ENCODE results near the gene RTL9. TPM values are rescaled to one million over a fixed set of nuclear protein-coding genes. Genes with fewer than 3 reads are reported as not detected.
A peak's percentile ranks its signal among the peaks of the same experiment; 100 is the strongest.

RTL9 gene
- total RNA-seq, 4 donors from 2014 or later, result not detected

DNA sequence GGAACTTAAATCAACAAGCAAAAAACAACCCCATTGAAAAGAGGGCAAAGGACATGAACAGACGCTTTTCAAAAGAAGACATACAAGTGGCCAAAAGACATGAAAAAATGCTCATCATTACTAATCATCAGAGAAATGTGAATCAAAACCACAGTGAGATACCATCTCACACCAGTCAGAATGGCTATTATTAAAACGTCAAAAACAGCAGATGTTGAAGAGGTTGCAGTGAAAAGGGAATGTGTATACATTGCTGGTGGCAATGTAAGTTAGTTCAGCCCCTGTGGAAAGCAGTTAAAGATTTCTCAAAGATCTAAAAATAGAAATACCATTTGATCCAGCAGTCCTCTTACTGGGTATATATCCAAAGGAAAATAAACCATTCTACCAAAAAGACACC, 22.6 kb downstream of the RTL9 start:
- intact Hi-C loops (cut with DNase I), result no loop called here
- Histone ChIP-seq H3K27ac (no peak overlapping the region), H3K27me3 (no peaks in the 10 kb centered on the region), H3K36me3 (no peaks in the 10 kb centered on the region), H3K4me1 (no peaks in the 10 kb centered on the region), H3K9me3 (no peaks in the 10 kb centered on the region), H3K4me3 (no peak overlapping the region)
- WGBS, 2 donors, result 51 to 53% methylated on average over 2 of the region's 2 CpGs
- DNase-seq, result no peak
- no peak for TF ChIP-seq POLR2A (IDR thresholded peaks at IDR 0.05)
- no peak for TF ChIP-seq CTCF (IDR thresholded peaks at IDR 0.05)

- Histone ChIP-seq H3K27me3 (no peaks in the 10 kb centered on the region), H3K36me3 (no peaks in the 10 kb centered on the region), H3K27ac (no peak overlapping the region), H3K9me3 (no peaks in the 10 kb centered on the region), H3K4me3 (no peak overlapping the region), H3K4me1 (no peaks in the 10 kb centered on the region)
- TF ChIP-seq CTCF (IDR thresholded peaks at IDR 0.05) (no peak), POLR2A (IDR thresholded peaks at IDR 0.05) (no peak)
- intact Hi-C loops (cut with DNase I), result no loop called here
- 57 to 59% methylated on average over 2 of the region's 2 CpGs for WGBS, 2 donors
- DNase-seq, result no peak
These were observed 24.8 kb downstream of the RTL9 start for GRCh38 chrX:110383414-110383813.

GRCh38 chrX:110384490-110384889, 25.8 kb downstream of the RTL9 start:
- intact Hi-C loops (cut with DNase I), result no loop called here
- DNase-seq, result no peak
- peaks cover 0 to 6% (median 0%) of the 10 kb centered on the region in 4 donors for H3K27me3 ChIP-seq
- no peaks in the 10 kb centered on the region for H3K36me3 ChIP-seq
- no peaks in the 10 kb centered on the region for H3K4me1 ChIP-seq
- TF ChIP-seq CTCF (IDR thresholded peaks at IDR 0.05), result no peak
- no peak for TF ChIP-seq POLR2A (IDR thresholded peaks at IDR 0.05)
- no peak overlapping the region for H3K4me3 ChIP-seq
- no peaks in the 10 kb centered on the region for H3K9me3 ChIP-seq
- H3K27ac ChIP-seq, result no peak overlapping the region
- 79 to 92% methylated on average over 2 of the region's 2 CpGs for WGBS, 2 donors

- TF ChIP-seq POLR2A (IDR thresholded peaks at IDR 0.05), result no peak
- Histone ChIP-seq H3K27me3 (peaks cover 0 to 6% (median 2%) of the 10 kb centered on the region in 4 donors), H3K36me3 (no peaks in the 10 kb centered on the region), H3K9me3 (no peaks in the 10 kb centered on the region), H3K27ac (no peak overlapping the region), H3K4me1 (peaks cover 0 to 1% (median 0%) of the 10 kb centered on the region in 3 donors), H3K4me3 (no peak overlapping the region)
- intact Hi-C loops (cut with DNase I), result no loop called here
- WGBS, 2 donors, result 46 to 67% methylated on average over 2 of the region's 2 CpGs
- no peak for DNase-seq
These were observed 30.9 kb downstream of the RTL9 start for GRCh38 chrX:110389570-110389969.

GRCh38 chrX:110391086-110391485, 32.4 kb downstream of the RTL9 start:
- Histone ChIP-seq H3K36me3 (no peaks in the 10 kb centered on the region), H3K27me3 (peaks cover 0 to 6% (median 2%) of the 10 kb centered on the region in 4 donors), H3K27ac (no peak overlapping the region), H3K4me1 (peaks cover 0 to 16% (median 0%) of the 10 kb centered on the region in 3 donors), H3K4me3 (no peak overlapping the region), H3K9me3 (no peaks in the 10 kb centered on the region)
- DNase-seq, result no peak
- no peak for TF ChIP-seq POLR2A (IDR thresholded peaks at IDR 0.05)
- no peak for TF ChIP-seq CTCF (IDR thresholded peaks at IDR 0.05)
- intact Hi-C loops (cut with DNase I), result no loop called here

DNA sequence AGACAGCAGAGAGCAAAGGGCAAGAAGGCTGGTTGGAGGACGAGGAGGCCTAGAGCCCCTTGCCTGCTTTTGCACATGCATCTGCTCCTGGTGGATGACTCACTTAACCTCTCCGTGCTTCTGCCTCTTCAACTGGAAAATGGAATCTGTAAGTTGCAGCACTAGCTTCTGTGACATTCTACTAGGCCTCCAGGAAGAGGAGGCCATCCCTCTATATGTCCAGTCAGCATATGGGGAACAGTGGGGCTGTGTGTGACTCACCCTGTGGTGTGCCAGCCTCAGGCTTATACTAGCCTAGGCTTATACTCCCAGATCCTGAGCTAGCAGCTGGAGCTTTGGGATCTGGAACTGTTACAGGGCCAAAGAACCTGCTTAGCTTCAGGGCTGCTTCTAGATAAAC, 36.0 kb downstream of the RTL9 start:
- TF ChIP-seq CTCF (IDR thresholded peaks at IDR 0.05) (no peak), POLR2A (IDR thresholded peaks at IDR 0.05) (no peak)
- no peak for DNase-seq
- 33 to 66% methylated on average over 1 to 2 of the region's 2 CpGs for WGBS, 2 donors
- Histone ChIP-seq H3K4me3 (no peak overlapping the region), H3K36me3 (no peaks in the 10 kb centered on the region), H3K27ac (peak overlapping the region in 1 of 4 donors; percentile 58), H3K9me3 (no peaks in the 10 kb centered on the region), H3K4me1 (peaks cover 0 to 42% (median 4%) of the 10 kb centered on the region in 3 donors), H3K27me3 (peaks cover 0 to 3% (median 0%) of the 10 kb centered on the region in 4 donors)
- intact Hi-C loops (cut with DNase I), result no loop called here
